ENCODE data around the gene LAMC1.

LAMC1 gene

GRCh38 chr1:183143576-183144315 lies 120.5 kb downstream of the LAMC1 start (continued):
- TF ChIP-seq ELK4 (IDR thresholded peaks at IDR 0.05; ENCODE audit: borderline replicate concordance, low read depth, low read length), result no peak
- TF ChIP-seq ZFHX2 (tag by site-specific recombination; conservative IDR thresholded peaks at IDR 0.05), result no peak

GRCh38 chr1:183144752-183145151 lies 121.5 kb downstream of the LAMC1 start:
- Histone ChIP-seq H3K36me3 (ENCODE audit: control insufficient read depth in 2 of 2, insufficient read depth in 1 of 2, low read length in 2 of 2) (peaks cover 0 to 44% of the 10 kb centered on the region in 2 experiments; a peak in 1 of 3 replicates), H3K27ac (ENCODE audit: extremely low read depth, low read depth, low read length) (no peak overlapping the region), H3K4me1 (ENCODE audit: control insufficient read depth, insufficient read depth, low read length) (no peaks in the 10 kb centered on the region), H3K9me3 (ENCODE audit: control insufficient read depth, insufficient read depth, low read depth, low read length) (no peaks in the 10 kb centered on the region), H3K4me3 (ENCODE audit: low read depth, low read length) (no peak overlapping the region)
- CTCF ChIA-PET, result interaction anchor here (0.6 to 1.8 kb wide), 3 partner anchors 83 to 268 kb away, joined by 3 to 6 read pairs (median 3); no protein-coding TSS in a partner anchor
- TF ChIP-seq ZBTB48 (tag by site-specific recombination; IDR thresholded peaks at IDR 0.05) (no peak), ZNF239 (tag by site-specific recombination; IDR thresholded peaks at IDR 0.05) (no peak), ZNF175 (tag by site-specific recombination; IDR thresholded peaks at IDR 0.05) (no peak), ZBTB49 (tag by site-specific recombination; IDR thresholded peaks at IDR 0.05; ENCODE audit: low read depth) (no peak), ZNF37A (tag by site-specific recombination; IDR thresholded peaks at IDR 0.05) (no peak)
- POLR2A ChIA-PET, result no interaction called here

GRCh38 chr1:183147735-183148134 lies 124.5 kb downstream of the LAMC1 start:
- H3K4me1 ChIP-seq (ENCODE audit: control insufficient read depth, insufficient read depth, low read length), result no peaks in the 10 kb centered on the region
- H3K36me3 ChIP-seq (ENCODE audit: control insufficient read depth in 2 of 2, insufficient read depth in 1 of 2, low read length in 2 of 2), result peaks cover 0 to 18% of the 10 kb centered on the region in 2 experiments; a peak in 1 of 3 replicates
- POLR2A ChIA-PET, result no interaction called here
- no peak overlapping the region for H3K27ac ChIP-seq (ENCODE audit: extremely low read depth, low read depth, low read length)
- CTCF ChIA-PET, result no interaction called here
- H3K9me3 ChIP-seq (ENCODE audit: control insufficient read depth, insufficient read depth, low read depth, low read length), result no peaks in the 10 kb centered on the region
- no peak overlapping the region for H3K4me3 ChIP-seq (ENCODE audit: low read depth, low read length)
- TF ChIP-seq GLIS1 (tag by site-specific recombination; IDR thresholded peaks at IDR 0.05) (no peak), ZNF837 (tag by site-specific recombination; IDR thresholded peaks at IDR 0.05) (no peak), PRDM2 (tag by site-specific recombination; IDR thresholded peaks at IDR 0.05; ENCODE audit: borderline replicate concordance) (no peak), ZNF600 (tag by site-specific recombination; IDR thresholded peaks at IDR 0.05) (peak; percentile 21; the same call in 1 of the 2 replicates), ZNF404 (tag by site-specific recombination; IDR thresholded peaks at IDR 0.05) (no peak), HIC1 (tag by site-specific recombination; IDR thresholded peaks at IDR 0.05) (no peak), ZNF366 (tag by site-specific recombination; conservative IDR thresholded peaks at IDR 0.05) (no peak), HOXA7 (CRISPR knock-in tag; IDR thresholded peaks at IDR 0.05; ENCODE audit: borderline replicate concordance) (no peak)

Data from HEK293 (cell line).